ENCODE data around the gene GPR150. TPM values are rescaled to one million over a fixed set of nuclear protein-coding genes. Genes with fewer than 3 reads are reported as not detected.
A peak's percentile ranks its signal among the peaks of the same experiment; 100 is the strongest.

The GPR150 gene
- total and polyA plus RNA-seq, 2 of the 13 experiments (the other 11 are each of a cell fraction or from before 2014, with no cell fraction given), result 0.03 TPM; not detected in 1

DNA sequence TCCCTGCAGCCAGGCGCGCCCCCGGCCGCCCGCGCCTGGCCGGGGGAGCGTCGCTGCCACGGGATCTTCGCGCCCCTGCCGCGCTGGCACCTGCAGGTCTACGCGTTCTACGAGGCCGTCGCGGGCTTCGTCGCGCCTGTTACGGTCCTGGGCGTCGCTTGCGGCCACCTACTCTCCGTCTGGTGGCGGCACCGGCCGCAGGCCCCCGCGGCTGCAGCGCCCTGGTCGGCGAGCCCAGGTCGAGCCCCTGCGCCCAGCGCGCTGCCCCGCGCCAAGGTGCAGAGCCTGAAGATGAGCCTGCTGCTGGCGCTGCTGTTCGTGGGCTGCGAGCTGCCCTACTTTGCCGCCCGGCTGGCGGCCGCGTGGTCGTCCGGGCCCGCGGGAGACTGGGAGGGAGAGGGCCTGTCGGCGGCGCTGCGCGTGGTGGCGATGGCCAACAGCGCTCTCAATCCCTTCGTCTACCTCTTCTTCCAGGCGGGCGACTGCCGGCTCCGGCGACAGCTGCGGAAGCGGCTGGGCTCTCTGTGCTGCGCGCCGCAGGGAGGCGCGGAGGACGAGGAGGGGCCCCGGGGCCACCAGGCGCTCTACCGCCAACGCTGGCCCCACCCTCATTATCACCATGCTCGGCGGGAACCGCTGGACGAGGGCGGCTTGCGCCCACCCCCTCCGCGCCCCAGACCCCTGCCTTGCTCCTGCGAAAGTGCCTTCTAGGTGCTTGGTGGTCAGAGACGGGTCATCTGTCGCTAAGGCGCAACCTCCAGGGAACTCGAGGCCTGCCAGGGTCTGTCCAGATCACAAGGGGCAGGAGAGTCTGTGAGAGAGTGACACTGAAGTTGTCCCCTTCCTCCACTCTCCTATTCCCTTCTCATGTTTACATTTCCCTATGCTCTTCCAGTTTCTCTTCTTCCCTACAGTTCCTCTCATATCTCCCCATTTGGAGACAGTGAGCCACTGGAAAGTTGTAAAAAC lies 1.3 kb downstream of the GPR150 start (continued):
- TF ChIP-seq FOXA1 (IDR thresholded peaks at IDR 0.05) (no peak), FOXA1 (CRISPR knock-in tag; IDR thresholded peaks at IDR 0.05) (0 out of 2 replicates have a peak, but pooled peaks have one; percentile 17), ZFX (CRISPR knock-in tag; IDR thresholded peaks at IDR 0.05; ENCODE audit: low read depth) (no peak; the same call in none of the 2 replicates), TMF1 (CRISPR knock-in tag; IDR thresholded peaks at IDR 0.05; ENCODE audit: low read depth) (peak; percentile 71; the same call in 1 of the 2 replicates), AGO1 (IDR thresholded peaks at IDR 0.05; ENCODE audit: low read depth, low read length, poor library complexity, severe bottlenecking) (no peak), STAG1 (CRISPR knock-in tag; IDR thresholded peaks at IDR 0.05) (peak; percentile 9; the same call in 1 of the 2 replicates), FOSL1 (CRISPR knock-in tag; IDR thresholded peaks at IDR 0.05; ENCODE audit: borderline replicate concordance) (peak; percentile 30; the same call in 1 of the 2 replicates), CENPT (CRISPR knock-in tag; IDR thresholded peaks at IDR 0.05; ENCODE audit: low read depth) (0 out of 2 replicates have a peak, but pooled peaks have one; percentile 26), PLRG1 (conservative IDR thresholded peaks at IDR 0.05) (no peak), NR2F6 (IDR thresholded peaks at IDR 0.05) (no peak), NR2F6 (CRISPR knock-in tag; IDR thresholded peaks at IDR 0.05) (no peak), CAMTA2 (CRISPR knock-in tag; IDR thresholded peaks at IDR 0.05; ENCODE audit: borderline replicate concordance) (0 out of 2 replicates have a peak, but pooled peaks have one; percentile 26), HOXA9 (CRISPR knock-in tag; IDR thresholded peaks at IDR 0.05; ENCODE audit: borderline replicate concordance) (peak; percentile 86; the same call in 1 of the 2 replicates), ETV5 (CRISPR knock-in tag; IDR thresholded peaks at IDR 0.05; ENCODE audit: borderline replicate concordance) (peak; percentile 41), PPARG (CRISPR knock-in tag; conservative IDR thresholded peaks at IDR 0.05) (no peak), ZNF558 (CRISPR knock-in tag; IDR thresholded peaks at IDR 0.05; ENCODE audit: borderline replicate concordance) (0 out of 2 replicates have a peak, but pooled peaks have one; percentile 50)
- TF ChIP-seq, protein P1, sequence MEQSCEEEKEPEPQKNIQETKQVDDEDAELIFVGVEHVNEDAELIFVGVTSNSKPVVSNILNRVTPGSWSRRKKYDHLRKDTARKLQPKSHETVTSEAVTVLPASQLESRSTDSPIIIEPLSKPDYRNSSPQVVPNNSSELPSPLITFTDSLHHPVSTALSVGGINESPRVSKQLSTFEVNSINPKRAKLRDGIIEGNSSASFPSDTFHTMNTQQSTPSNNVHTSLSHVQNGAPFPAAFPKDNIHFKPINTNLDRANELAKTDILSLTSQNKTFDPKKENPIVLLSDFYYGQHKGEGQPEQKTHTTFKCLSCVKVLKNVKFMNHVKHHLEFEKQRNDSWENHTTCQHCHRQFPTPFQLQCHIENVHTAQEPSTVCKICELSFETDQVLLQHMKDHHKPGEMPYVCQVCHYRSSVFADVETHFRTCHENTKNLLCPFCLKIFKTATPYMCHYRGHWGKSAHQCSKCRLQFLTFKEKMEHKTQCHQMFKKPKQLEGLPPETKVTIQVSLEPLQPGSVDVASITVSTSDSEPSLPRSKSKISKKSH (CRISPR knock-in tag; IDR thresholded peaks at IDR 0.05; ENCODE audit: borderline replicate concordance), result peak; percentile 62; the same call in 1 of the 2 replicates
- TF ChIP-seq, protein P2, sequence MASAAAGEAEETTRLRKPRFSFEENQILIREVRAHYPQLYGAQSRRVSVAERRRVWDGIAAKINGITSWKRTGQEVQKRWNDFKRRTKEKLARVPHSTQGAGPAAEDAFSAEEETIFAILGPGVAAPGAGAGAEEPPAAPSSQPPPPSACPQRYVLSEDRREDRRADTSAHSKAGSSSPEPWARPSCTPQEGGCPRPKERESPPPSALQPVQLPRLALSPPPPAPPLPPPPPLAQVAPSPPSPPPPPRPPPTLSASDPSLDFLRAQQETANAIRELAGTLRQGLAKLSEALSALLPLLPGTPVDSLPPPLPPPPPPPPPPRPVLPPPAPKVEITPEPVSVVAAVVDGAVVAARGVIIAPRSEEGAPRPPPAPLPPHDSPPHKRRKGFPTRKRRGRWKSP (CRISPR knock-in tag; IDR thresholded peaks at IDR 0.05), result peak; percentile 94
- TF ChIP-seq, protein P3, sequence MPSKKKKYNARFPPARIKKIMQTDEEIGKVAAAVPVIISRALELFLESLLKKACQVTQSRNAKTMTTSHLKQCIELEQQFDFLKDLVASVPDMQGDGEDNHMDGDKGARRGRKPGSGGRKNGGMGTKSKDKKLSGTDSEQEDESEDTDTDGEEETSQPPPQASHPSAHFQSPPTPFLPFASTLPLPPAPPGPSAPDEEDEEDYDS (CRISPR knock-in tag; IDR thresholded peaks at IDR 0.05), result no peak
- TF ChIP-seq, protein P4, sequence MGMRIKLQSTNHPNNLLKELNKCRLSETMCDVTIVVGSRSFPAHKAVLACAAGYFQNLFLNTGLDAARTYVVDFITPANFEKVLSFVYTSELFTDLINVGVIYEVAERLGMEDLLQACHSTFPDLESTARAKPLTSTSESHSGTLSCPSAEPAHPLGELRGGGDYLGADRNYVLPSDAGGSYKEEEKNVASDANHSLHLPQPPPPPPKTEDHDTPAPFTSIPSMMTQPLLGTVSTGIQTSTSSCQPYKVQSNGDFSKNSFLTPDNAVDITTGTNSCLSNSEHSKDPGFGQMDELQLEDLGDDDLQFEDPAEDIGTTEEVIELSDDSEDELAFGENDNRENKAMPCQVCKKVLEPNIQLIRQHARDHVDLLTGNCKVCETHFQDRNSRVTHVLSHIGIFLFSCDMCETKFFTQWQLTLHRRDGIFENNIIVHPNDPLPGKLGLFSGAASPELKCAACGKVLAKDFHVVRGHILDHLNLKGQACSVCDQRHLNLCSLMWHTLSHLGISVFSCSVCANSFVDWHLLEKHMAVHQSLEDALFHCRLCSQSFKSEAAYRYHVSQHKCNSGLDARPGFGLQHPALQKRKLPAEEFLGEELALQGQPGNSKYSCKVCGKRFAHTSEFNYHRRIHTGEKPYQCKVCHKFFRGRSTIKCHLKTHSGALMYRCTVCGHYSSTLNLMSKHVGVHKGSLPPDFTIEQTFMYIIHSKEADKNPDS (CRISPR knock-in tag; IDR thresholded peaks at IDR 0.05), result peak; percentile 81; the same call in 1 of the 2 replicates
